Measurements from ENCODE around the gene MKLN1. TPM values are rescaled to one million over a fixed set of nuclear protein-coding genes. Genes with fewer than 3 reads are reported as not detected.

MKLN1 gene
- total and polyA plus RNA-seq, 10 of the 15 experiments (the other 5 are each of a cell fraction or from before 2014, with no cell fraction given) = 13.6 to 55.8 (median 29.3) TPM

- TF ChIP-seq CEBPZ (IDR thresholded peaks at IDR 0.05; ENCODE audit: low read depth, low read length) (no peak), RB1 (IDR thresholded peaks at IDR 0.05; ENCODE audit: borderline replicate concordance) (no peak), SREBF1 (IDR thresholded peaks at IDR 0.05; ENCODE audit: low read length) (no peak)
These were observed 182.1 kb downstream of the MKLN1 start (continued) for GRCh38 chr7:131509781-131510180.

GRCh38 chr7:131511071-131511470 is 183.4 kb downstream of the MKLN1 start:
- no peak for DNase-seq (ENCODE audit: low read depth, low spot score)
- Histone ChIP-seq H3K9me3 (replicated peaks; ENCODE audit: control insufficient read depth, insufficient read depth, low read length) (no peaks in the 10 kb centered on the region), H3K79me2 (ENCODE audit: control insufficient read depth, insufficient read depth, low read length) (no peaks in the 10 kb centered on the region), H2AFZ (ENCODE audit: control insufficient read depth, low read depth, low read length) (no peak overlapping the region), H3K27me3 (replicated peaks in 1 of 2; ENCODE audit: control insufficient read depth in 2 of 2, insufficient read depth in 2 of 2, low read length in 1 of 2) (no peaks in the 10 kb centered on the region), H3K4me1 (ENCODE audit: control insufficient read depth, insufficient read depth, low read length) (no peaks in the 10 kb centered on the region), H3K4me3 (no peak overlapping the region), H3K36me3 (ENCODE audit: control insufficient read depth in 2 of 2, insufficient read depth in 2 of 2, low read length in 1 of 2) (no peaks in the 10 kb centered on the region), H3K27ac (ENCODE audit: control insufficient read depth, insufficient read depth) (no peak overlapping the region), H4K20me1 (ENCODE audit: control insufficient read depth, insufficient read depth) (no peaks in the 10 kb centered on the region), H3K4me2 (ENCODE audit: control insufficient read depth, insufficient read depth) (no peak overlapping the region), H3K9ac (ENCODE audit: control insufficient read depth, insufficient read depth, low read length) (no peak overlapping the region)
- ChIA-PET POLR2A (interaction anchor here (1.4 kb wide), 1 partner anchor 10 kb away, joined by 3 read pairs; no protein-coding TSS in a partner anchor), RAD21 (ENCODE audit: unreplicated experiment) (interaction anchor here (1.4 kb wide), 1 partner anchor 10 kb away, joined by 5 read pairs; no protein-coding TSS in a partner anchor), SMC1A (ENCODE audit: uncharacterized antibody, unreplicated experiment) (no interaction called here), CTCF (interaction anchor here (1.2 to 6.6 kb wide), 2 partner anchors 9 to 32 kb away, joined by 3 to 44 read pairs; no protein-coding TSS in a partner anchor)
- intact Hi-C loops (cut with micrococcal nuclease; ENCODE audit: unreplicated experiment) (no loop called here), in situ Hi-C loops (cut with MboI) (loop anchor here (5.0 kb wide), 1 partner anchor 146 kb away; no protein-coding TSS in a partner anchor)
- no peak for ATAC-seq
- BruUV-seq (replicated peaks) = no TSS peak
- WGBS (ENCODE audit: insufficient coverage, insufficient replicate concordance, low lambda C conversion rate, missing lambda C conversion rate) = 67% methylated on average over 9 of the region's 9 CpGs
- FAIRE-seq = no peak
- TF ChIP-seq ATF2 (IDR thresholded peaks at IDR 0.05; ENCODE audit: low read length) = no peak
- no peak for TF ChIP-seq NR2C1 (IDR thresholded peaks at IDR 0.05)
- no peak for TF ChIP-seq BACH1 (IDR thresholded peaks at IDR 0.05; ENCODE audit: borderline replicate concordance)
- no peak for TF ChIP-seq E2F8 (IDR thresholded peaks at IDR 0.05; ENCODE audit: low read depth, partially characterized antibody)
- TF ChIP-seq USF2 (IDR thresholded peaks at IDR 0.05; ENCODE audit: borderline replicate concordance, low read depth, low read length) = no peak
- TF ChIP-seq TAF1 (IDR thresholded peaks at IDR 0.05; ENCODE audit: borderline replicate concordance, low read depth, low read length) = no peak
- no peak for TF ChIP-seq RFX5 (IDR thresholded peaks at IDR 0.05; ENCODE audit: low read depth, low read length)
- no peak for TF ChIP-seq RBBP5 (conservative IDR thresholded peaks at IDR 0.05)
- no peak for TF ChIP-seq BHLHE40 (IDR thresholded peaks at IDR 0.05; ENCODE audit: borderline replicate concordance in 1 of 2, low read depth in 2 of 2, low read length in 1 of 2)
- no peak for TF ChIP-seq SREBF2 (IDR thresholded peaks at IDR 0.05; ENCODE audit: low read length)
- TF ChIP-seq RUNX3 (IDR thresholded peaks at IDR 0.05; ENCODE audit: low read length) = no peak

All from GM12878 (cell line).